ENCODE results near the gene TAF1A. TPM values are rescaled to one million over a fixed set of nuclear protein-coding genes. Genes with fewer than 3 reads are reported as not detected.

TAF1A gene
- total and polyA plus RNA-seq, 10 of the 15 experiments (the other 5 are each of a cell fraction or from before 2014, with no cell fraction given) = 7.7 to 17.9 (median 12.0) TPM

DNA sequence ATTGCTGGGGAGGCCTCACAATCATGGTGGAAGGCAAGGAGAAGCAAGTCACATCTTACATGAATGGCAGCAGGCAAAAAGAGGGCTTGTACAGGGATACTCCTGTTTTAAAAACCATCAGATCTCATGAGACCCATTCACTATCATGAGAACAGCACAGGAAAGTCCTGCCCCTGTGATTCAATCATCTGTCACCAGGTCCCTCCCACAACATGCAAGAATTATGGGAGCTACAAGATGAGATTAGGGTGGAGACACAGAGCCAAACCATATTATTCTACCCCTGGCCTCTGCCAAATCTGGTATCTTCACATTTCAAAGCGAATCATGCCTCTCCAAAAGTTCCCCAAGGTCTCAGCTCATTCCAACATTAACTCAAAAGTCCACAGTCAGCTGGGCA lies 17.0 kb upstream of the TAF1A start (continued):
- TF ChIP-seq, protein P1, sequence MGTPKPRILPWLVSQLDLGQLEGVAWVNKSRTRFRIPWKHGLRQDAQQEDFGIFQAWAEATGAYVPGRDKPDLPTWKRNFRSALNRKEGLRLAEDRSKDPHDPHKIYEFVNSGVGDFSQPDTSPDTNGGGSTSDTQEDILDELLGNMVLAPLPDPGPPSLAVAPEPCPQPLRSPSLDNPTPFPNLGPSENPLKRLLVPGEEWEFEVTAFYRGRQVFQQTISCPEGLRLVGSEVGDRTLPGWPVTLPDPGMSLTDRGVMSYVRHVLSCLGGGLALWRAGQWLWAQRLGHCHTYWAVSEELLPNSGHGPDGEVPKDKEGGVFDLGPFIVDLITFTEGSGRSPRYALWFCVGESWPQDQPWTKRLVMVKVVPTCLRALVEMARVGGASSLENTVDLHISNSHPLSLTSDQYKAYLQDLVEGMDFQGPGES (IDR thresholded peaks at IDR 0.05) = no peak
- TF ChIP-seq, protein P2, sequence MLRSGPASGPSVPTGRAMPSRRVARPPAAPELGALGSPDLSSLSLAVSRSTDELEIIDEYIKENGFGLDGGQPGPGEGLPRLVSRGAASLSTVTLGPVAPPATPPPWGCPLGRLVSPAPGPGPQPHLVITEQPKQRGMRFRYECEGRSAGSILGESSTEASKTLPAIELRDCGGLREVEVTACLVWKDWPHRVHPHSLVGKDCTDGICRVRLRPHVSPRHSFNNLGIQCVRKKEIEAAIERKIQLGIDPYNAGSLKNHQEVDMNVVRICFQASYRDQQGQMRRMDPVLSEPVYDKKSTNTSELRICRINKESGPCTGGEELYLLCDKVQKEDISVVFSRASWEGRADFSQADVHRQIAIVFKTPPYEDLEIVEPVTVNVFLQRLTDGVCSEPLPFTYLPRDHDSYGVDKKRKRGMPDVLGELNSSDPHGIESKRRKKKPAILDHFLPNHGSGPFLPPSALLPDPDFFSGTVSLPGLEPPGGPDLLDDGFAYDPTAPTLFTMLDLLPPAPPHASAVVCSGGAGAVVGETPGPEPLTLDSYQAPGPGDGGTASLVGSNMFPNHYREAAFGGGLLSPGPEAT (IDR thresholded peaks at IDR 0.05; ENCODE audit: low read depth) = no peak
- no peak for TF ChIP-seq IKZF2 (IDR thresholded peaks at IDR 0.05)
- no peak for TF ChIP-seq BHLHE40 (IDR thresholded peaks at IDR 0.05; ENCODE audit: borderline replicate concordance in 1 of 2, low read depth in 2 of 2, low read length in 1 of 2)
- no peak for TF ChIP-seq ZNF217 (IDR thresholded peaks at IDR 0.05)
- TF ChIP-seq ESRRA (IDR thresholded peaks at IDR 0.05; ENCODE audit: low read length) = no peak
- TF ChIP-seq EZH2 (IDR thresholded peaks at IDR 0.05; ENCODE audit: borderline replicate concordance, control insufficient read depth, low read depth, low read length) = no peak
- no peak for TF ChIP-seq ZSCAN29 (IDR thresholded peaks at IDR 0.05)
- no peak for TF ChIP-seq BACH1 (IDR thresholded peaks at IDR 0.05; ENCODE audit: borderline replicate concordance)

DNA sequence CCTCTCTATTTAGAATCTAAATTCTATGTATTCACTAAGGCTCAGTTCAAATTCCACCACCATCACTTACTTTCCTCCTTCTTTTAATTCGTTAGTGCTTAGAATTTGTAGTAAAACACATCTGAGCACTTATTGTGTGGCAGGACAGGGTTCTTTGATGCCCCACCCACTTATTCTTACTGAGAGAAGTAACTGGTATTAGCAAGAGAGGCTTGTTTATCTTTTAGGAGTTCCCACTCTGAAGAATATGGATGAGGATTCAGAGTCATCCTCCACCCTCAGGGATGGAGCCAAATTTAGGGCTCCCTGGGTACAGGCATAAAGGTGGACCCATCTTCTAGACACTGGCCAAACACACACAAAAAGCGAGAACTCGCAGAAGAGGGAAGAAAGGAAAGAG lies 11.5 kb upstream of the TAF1A start:
- in situ Hi-C loops (cut with MboI) = no loop called here
- POLR2A ChIA-PET = no interaction called here
- no peaks in the 10 kb centered on the region for H4K20me1 ChIP-seq (ENCODE audit: control insufficient read depth, insufficient read depth)
- no TSS peak for BruUV-seq (replicated peaks)
- H3K27ac ChIP-seq (ENCODE audit: control insufficient read depth, insufficient read depth) = no peak overlapping the region
- FAIRE-seq (no peak), ATAC-seq (no peak), DNase-seq (ENCODE audit: low read depth, low spot score) (no peak)
- no peak overlapping the region for H3K9ac ChIP-seq (ENCODE audit: control insufficient read depth, insufficient read depth, low read length)
- no peaks in the 10 kb centered on the region for H3K36me3 ChIP-seq (ENCODE audit: control insufficient read depth in 2 of 2, insufficient read depth in 2 of 2, low read length in 1 of 2)
- CTCF ChIA-PET = no interaction called here
- H3K9me3 ChIP-seq (replicated peaks; ENCODE audit: control insufficient read depth, insufficient read depth, low read length) = no peaks in the 10 kb centered on the region
- 67% methylated on average over 3 of the region's 3 CpGs for WGBS (ENCODE audit: insufficient coverage, insufficient replicate concordance, low lambda C conversion rate, missing lambda C conversion rate)
- H3K4me1 ChIP-seq (ENCODE audit: control insufficient read depth, insufficient read depth, low read length) = no peaks in the 10 kb centered on the region
- intact Hi-C loops (cut with micrococcal nuclease; ENCODE audit: unreplicated experiment) = no loop called here
- H3K4me3 ChIP-seq = no peak overlapping the region
- RAD21 ChIA-PET (ENCODE audit: unreplicated experiment) = no interaction called here
- H3K4me2 ChIP-seq (ENCODE audit: control insufficient read depth, insufficient read depth) = no peak overlapping the region
- H3K27me3 ChIP-seq (replicated peaks in 1 of 2; ENCODE audit: control insufficient read depth in 2 of 2, insufficient read depth in 2 of 2, low read length in 1 of 2) = no peaks in the 10 kb centered on the region
- SMC1A ChIA-PET (ENCODE audit: uncharacterized antibody, unreplicated experiment) = no interaction called here
- no peak overlapping the region for H2AFZ ChIP-seq (ENCODE audit: control insufficient read depth, low read depth, low read length)
- no peaks in the 10 kb centered on the region for H3K79me2 ChIP-seq (ENCODE audit: control insufficient read depth, insufficient read depth, low read length)
- TF ChIP-seq BMI1 (IDR thresholded peaks at IDR 0.05; ENCODE audit: borderline replicate concordance) (no peak), MTA2 (IDR thresholded peaks at IDR 0.05; ENCODE audit: low read depth) (no peak), PAX8 (IDR thresholded peaks at IDR 0.05) (no peak), BACH1 (IDR thresholded peaks at IDR 0.05; ENCODE audit: borderline replicate concordance) (no peak), GABPA (IDR thresholded peaks at IDR 0.05; ENCODE audit: low read depth) (no peak), SRF (IDR thresholded peaks at IDR 0.05; ENCODE audit: low read depth in 2 of 2, low read length in 2 of 2) (no peak), TBL1XR1 (IDR thresholded peaks at IDR 0.05; ENCODE audit: low read depth, low read length) (no peak), BHLHE40 (IDR thresholded peaks at IDR 0.05; ENCODE audit: borderline replicate concordance in 1 of 2, low read depth in 2 of 2, low read length in 1 of 2) (no peak)
- TF ChIP-seq, protein P3, sequence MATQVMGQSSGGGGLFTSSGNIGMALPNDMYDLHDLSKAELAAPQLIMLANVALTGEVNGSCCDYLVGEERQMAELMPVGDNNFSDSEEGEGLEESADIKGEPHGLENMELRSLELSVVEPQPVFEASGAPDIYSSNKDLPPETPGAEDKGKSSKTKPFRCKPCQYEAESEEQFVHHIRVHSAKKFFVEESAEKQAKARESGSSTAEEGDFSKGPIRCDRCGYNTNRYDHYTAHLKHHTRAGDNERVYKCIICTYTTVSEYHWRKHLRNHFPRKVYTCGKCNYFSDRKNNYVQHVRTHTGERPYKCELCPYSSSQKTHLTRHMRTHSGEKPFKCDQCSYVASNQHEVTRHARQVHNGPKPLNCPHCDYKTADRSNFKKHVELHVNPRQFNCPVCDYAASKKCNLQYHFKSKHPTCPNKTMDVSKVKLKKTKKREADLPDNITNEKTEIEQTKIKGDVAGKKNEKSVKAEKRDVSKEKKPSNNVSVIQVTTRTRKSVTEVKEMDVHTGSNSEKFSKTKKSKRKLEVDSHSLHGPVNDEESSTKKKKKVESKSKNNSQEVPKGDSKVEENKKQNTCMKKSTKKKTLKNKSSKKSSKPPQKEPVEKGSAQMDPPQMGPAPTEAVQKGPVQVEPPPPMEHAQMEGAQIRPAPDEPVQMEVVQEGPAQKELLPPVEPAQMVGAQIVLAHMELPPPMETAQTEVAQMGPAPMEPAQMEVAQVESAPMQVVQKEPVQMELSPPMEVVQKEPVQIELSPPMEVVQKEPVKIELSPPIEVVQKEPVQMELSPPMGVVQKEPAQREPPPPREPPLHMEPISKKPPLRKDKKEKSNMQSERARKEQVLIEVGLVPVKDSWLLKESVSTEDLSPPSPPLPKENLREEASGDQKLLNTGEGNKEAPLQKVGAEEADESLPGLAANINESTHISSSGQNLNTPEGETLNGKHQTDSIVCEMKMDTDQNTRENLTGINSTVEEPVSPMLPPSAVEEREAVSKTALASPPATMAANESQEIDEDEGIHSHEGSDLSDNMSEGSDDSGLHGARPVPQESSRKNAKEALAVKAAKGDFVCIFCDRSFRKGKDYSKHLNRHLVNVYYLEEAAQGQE (IDR thresholded peaks at IDR 0.05; ENCODE audit: low read depth, low read length) = no peak
- TF ChIP-seq, protein P4, sequence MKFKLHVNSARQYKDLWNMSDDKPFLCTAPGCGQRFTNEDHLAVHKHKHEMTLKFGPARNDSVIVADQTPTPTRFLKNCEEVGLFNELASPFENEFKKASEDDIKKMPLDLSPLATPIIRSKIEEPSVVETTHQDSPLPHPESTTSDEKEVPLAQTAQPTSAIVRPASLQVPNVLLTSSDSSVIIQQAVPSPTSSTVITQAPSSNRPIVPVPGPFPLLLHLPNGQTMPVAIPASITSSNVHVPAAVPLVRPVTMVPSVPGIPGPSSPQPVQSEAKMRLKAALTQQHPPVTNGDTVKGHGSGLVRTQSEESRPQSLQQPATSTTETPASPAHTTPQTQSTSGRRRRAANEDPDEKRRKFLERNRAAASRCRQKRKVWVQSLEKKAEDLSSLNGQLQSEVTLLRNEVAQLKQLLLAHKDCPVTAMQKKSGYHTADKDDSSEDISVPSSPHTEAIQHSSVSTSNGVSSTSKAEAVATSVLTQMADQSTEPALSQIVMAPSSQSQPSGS (IDR thresholded peaks at IDR 0.05; ENCODE audit: low read length) = no peak

Measured in GM12878 (cell line).